GM19328 (cell line): ENCODE results near the gene PTBP1.
"Not testable (repeated sequence)": the region's sequence is repeated elsewhere in the genome, so short reads cannot be mapped to it uniquely, and the experiment has no call there.

Experiments
- ATAC-seq: cut with Tn5 transposase; IDR thresholded peaks from one replicate; pipeline ENCODE4 v1.9.1; 2021; ENCODE audit warnings: mild to moderate bottlenecking, moderate library complexity; ENCODE audit not compliant: unreplicated experiment

PTBP1 gene

DNA sequence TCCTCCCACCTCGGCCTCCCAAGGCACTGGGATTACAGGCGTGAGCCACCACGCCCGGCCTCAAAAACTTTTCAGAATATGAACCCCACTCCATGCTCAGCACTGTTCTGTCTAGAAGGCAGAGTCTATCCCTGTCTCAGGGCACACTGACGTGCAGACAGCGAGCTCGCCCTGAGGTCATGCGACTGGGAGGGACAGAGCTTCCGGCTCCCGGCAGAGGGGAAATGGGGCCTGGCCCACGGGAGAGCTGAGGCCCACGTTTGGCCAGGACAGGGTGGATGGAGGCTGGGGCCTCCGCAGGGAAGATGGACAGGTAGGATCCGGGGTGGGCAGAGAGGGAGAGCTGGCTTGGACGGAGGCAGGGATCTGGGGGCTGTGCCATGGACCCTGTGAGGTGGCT, 27.6 kb downstream of the PTBP1 start:
- no peak for ATAC-seq

DNA sequence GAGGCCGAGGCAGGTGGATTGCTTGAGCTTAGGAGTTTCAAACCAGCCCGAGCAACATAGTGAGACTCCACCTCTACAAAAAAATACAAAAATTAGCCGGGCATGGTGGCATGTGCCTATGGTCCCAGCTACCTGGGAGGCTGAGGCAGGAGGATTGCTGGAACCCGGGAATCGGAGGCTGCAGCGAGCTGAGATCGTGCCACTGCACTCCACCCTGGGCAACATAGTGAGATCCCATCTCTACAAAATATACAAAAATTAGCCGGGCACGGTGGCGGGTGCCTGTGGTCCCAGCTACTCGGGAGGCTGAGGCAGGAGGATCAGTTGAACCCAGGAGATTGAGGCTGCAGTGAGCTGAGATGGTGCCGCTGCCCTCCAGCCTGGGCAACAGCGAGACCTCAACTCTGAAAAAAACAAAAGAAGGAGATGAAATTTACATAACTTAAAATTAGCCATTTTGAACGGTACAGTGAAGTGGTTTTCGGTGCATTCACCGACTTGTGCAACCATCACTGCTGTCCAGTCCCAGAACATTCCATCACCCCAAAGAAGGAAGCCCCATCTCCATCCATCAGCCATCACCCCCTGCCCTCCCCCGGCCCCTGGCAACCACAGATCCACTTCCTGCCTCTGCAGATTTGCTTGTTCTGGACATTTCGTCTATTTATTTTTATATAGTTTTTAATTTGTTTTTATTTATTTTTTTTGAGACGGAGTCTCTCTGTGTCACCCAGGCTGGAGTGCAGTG, 28.8 kb downstream of the PTBP1 start:
- ATAC-seq: no peak

DNA sequence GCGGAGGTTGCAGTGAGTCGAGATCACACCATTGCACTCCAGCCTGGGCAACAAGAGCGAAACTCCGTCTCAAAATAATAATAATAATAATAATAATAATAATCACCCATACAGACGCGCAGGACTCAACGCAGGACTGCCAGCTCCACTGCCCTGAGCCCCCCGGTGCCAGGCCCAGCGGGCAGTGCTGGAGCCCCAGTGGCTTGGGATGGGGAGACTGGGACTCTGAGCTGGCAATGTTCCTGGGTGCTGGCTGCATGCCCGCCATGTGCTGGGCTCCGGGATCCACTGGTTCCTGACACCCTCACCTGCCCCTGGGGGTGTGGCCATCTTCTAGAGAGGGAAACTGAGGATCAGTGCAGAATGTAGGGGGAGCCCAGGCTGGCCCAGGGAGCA, 30.1 kb downstream of the PTBP1 start:
- no peak for ATAC-seq

DNA sequence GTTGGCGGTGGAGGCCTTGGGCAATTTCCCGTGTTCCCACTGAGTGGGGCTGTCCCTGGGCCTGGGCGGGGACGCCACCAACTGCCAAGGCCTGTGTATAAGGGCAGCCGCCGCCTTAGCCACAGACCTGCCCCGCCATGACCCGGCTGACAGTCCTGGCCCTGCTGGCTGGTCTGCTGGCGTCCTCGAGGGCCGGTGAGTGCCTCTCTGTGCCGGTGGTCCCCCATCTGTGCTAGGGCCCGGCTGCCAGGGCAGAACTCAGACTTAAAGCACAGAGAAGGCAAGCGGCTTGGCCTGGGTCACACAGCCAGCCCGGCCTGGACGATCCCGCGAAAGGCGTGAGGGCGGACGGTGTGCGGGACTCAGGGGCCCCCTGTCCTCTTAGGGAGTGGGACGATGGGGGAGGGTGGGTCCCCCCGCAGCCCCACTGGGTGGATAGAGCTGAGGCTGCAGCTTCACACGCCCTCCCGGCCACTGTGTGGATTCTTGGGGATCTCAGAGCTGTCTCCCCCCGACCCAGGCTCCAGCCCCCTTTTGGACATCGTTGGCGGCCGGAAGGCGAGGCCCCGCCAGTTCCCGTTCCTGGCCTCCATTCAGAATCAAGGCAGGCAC, 30.6 kb downstream of the PTBP1 start, which contains the start of gene AZU1:
Gene AZU1 (plus strand): TSS at position 128 of the 612 bp plus-strand sequence. CDS start 10 bp downstream, at position 138.
- ATAC-seq: no peak

DNA sequence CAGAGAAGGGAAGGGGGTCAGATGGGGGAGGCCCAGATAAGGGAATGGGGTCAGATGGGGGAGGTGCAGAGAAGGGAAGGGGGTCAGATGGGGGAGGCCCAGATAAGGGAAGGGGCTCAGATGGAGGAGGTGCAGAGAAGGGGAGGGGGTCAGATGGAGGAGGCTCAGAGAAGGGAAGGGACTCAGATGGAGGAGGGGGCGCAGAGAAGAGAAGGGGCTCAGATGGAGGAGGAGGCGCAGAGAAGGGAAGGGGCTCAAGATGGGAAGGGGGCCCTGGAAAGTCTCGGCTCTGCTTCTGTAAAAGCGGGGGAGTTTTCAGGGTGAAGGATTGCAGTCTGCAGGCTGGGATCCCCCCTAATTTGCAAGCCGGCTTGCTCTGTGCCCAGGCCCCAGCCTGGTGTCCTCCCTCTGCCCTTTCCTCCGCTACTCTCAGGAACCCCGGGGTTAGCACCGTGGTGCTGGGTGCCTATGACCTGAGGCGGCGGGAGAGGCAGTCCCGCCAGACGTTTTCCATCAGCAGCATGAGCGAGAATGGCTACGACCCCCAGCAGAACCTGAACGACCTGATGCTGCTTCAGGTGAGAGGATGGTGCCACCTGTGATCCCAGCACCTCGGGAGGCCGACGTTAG, 32.0 kb downstream of the PTBP1 start:
- ATAC-seq: no peak

DNA sequence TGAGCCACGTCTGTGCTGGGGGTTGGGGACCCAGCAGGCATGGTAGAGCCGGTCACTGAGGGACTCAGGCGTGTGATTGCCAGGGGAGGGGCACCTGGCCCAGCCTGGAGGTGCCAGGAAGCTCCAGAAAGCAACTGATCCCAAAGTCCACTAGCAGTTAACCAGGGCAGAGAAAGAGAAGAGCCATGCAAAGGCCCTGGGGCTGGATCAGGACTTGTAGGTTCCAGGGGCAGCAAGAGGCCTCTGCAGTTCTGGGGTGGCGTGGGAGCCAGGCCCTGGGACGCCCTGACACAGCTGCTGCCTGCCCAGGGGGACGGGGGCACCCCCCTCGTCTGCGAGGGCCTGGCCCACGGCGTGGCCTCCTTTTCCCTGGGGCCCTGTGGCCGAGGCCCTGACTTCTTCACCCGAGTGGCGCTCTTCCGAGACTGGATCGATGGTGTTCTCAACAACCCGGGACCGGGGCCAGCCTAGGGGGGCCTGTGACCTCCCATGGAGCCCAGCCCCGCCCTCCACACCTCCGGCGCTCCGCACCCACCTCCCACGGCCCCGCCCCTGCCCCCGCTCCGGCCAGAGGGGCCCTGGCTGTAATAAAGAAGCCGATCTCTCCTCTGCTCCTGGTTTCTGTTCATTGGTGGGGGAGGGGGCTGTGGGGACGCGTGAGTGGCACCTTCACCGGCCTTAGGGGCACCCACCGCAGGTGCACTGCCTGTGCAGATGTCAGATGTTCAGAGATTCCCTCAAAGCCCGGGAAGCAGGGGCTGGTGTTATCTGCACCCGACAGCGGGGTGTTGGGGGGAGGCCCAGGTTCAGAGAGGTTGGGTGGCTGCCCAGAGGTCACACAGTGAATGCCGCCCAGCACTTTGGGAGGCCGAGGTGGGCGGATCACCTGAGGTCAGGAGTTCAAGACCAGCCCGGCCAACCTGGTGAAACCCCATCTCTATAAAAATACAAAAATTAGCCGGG, 34.4 kb downstream of the PTBP1 start:
- ATAC-seq: no peak

DNA sequence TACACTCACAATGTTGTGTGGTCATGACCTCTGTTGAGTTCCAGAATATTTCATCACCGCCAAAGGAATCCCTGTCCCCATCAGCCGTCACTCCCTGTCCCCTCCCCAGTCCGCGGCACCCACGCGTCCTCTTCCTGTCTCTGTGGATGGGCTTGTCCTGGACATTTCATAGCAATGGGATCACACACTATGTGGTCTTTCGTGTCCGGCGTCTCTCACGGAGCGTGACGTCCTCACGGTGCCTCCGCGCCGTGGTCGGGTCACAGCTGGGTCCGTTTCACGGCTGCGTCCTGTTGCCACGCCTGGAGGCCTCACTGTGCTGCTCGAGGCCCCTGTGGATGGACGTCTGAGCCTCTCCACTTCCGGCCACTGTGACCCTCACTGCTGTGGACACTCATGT, 37.0 kb downstream of the PTBP1 start:
- ATAC-seq: no peak

DNA sequence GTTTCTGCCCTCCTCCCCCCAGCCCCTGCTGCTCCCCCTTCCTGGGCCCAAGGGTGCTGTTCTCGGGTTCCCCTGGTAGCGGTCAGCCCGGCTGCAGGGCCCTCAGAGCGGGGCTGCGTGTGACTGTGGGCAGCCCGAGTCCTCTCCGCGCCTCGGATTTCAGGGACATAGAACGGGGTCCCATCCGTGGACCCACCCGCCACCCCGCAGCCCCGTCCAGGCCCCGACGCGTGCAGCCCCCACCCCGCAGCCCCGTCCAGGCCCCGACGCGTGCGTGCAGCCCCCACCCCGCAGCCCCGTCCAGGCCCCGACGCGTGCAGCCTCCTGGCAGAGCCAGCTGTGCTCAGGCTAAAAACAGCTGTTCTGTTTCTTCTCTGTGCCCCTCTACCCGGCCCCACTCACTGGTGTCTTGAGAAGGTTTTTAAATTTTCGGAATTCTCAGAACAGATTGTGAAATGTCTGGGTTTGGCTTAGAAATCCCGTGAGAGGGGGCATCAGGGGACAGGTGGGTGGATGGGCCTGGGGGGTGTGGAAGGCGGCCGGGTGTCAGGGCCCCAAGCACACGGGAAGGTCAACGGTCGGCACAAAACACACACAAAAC, 38.1 kb downstream of the PTBP1 start:
- no peak for ATAC-seq

DNA sequence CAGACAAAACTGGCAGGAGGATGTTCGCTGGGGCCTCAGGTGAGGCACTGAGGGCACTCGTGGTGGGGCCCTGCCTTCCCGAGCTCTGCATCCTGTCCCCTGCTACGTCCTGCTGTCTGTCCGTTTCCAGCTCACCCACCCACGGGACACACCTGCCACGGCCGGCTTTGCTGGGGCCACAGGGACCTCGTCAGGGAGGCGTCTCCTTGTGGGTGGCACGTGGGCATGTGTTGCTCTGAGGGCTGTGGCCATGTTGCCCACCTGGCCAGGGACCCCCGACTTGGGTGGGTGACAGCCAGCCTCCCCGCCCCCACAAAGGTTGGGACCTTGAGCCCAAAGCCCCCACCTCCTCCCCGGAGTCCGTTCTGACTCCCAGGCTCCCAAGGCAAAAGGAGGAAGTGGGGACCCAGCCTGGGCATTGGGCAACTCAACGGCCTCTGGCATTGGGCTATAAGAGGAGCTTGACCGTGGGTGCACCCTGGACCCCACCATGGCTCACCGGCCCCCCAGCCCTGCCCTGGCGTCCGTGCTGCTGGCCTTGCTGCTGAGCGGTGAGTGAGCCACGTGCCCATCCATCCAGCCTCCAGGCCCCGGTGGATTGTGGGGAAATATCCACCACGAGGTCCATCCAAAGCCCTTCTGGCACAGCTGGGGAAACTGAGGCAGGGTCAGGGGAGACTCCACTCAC, 43.4 kb downstream of the PTBP1 start, which contains the start of gene PRTN3:
Gene PRTN3 (plus strand): TSS at position 481 of the 688 bp plus-strand sequence. CDS start 10 bp downstream, at position 491.
- no peak for ATAC-seq

DNA sequence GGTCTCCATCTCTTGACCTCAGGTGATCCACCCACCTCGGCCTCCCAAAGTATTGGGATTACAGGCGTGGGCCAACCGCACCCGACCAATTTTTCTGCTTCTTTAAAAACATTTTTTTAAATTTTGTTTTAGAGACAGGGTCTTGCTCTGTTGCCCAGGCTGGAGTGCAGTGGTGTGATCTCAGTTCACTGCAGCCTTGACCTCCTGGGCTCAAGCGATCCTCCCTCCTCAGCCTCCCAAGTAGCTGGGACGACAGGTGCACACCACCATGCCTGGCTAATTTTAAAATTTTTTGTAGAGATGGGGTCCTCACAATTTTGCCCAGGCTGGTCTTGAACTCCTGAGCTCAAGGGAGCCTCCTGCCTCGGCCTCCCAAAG, 45.5 kb downstream of the PTBP1 start:
- ATAC-seq: not testable (repeated sequence)

DNA sequence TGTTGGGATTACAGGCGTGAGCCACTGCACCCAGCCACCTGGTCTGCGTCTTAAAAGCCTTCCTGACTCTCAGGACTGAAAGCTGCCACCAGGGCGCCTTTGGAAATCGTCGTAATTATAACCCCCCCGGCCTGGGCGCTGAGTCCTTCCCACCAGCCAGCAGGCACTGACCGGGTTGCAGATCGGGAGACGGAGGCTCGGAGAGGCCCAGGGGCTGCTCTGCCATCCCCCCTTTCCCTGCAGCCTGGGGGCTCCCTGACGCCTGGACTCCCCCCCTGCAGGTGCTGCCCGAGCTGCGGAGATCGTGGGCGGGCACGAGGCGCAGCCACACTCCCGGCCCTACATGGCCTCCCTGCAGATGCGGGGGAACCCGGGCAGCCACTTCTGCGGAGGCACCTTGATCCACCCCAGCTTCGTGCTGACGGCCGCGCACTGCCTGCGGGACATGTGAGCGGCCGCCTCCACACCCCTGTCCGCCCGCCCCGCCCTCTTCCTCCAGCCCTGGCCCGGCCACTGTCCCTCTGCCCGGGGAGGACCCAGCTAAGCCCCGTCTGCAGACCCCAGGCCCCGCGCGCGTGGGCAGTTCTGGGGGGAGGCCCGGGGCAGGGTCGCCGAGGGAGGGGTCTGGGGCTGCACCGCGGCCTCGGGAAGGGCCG, 46.1 kb downstream of the PTBP1 start:
- ATAC-seq: no peak

DNA sequence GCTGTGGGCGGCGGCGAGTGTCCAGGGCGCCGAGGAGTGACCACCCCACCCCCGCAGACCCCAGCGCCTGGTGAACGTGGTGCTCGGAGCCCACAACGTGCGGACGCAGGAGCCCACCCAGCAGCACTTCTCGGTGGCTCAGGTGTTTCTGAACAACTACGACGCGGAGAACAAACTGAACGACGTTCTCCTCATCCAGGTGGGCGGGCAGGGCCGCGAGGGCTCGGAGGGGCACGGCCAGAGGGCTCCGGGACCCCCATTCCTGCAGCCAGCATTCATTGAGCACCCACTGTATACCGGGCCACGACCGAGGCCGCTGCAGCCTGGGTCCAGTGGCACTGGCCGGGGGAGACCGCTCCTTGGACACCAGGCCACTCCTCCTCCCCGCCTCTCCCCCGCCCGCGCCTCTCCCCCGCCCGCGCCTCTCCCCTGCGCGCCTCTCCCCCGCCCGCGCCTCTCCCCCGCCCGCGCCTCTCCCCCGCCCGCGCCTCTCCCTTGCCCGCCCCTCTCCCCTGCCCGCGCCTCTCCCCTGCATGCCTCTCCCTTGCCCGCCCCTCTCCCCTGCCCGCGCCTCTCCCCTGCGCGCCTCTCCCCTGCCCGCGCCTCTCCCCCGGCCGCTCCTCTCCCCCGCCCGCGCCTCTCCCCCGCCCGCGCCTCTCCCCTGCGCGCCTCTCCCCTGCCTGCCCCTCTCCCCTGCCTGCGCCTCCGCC, 46.7 kb downstream of the PTBP1 start:
- no peak for ATAC-seq

DNA sequence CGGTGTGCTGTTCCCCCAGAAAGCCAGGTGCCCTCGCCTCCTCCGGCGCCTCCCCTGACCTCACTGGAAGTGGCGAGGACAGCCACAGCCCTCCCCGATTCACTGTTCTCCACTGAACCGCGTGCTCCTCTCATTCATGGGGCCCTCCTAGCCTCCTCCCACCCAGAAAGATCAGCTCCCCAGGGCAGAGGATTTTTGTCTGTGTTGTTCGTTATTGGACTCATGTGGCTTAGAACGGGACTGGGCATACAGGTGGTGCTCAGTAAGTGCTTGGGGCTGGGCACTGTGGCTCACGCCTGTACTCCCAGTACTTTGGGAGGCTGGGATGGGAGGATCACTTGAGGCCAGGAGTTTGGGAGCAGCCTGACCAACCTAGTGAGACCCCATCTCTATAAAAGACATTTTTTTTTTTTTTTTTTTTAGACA, 47.3 kb downstream of the PTBP1 start:
- ATAC-seq: no peak

DNA sequence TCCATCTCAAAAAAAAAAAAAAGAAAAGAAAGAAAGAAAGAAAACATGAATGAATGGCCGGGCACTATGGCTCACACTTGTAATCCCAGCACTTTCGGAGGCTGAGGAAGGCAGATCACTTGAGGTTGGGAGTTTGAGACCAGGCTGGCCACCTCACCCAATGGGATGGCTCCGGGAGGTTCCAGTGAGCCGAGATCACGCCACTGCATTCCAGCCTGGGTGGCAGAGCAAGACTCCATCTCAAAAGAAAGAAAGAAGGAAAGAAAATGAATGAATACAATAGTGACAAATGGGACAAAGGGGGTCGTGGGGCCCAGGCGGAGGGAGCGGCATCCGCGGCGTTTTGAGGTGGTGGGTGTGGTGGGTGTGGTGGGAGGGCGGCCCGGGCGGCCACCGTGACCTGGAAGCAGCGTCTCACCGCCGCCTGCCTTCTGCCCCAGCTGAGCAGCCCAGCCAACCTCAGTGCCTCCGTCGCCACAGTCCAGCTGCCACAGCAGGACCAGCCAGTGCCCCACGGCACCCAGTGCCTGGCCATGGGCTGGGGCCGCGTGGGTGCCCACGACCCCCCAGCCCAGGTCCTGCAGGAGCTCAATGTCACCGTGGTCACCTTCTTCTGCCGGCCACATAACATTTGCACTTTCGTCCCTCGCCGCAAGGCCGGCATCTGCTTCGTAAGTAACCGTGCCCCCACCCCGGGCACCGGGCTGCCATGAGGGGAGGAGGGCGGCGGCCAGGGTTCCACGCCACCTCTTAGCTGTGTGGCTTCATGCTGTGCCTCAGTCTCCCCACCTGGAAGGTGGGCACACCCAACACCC, 48.7 kb downstream of the PTBP1 start:
- no peak for ATAC-seq

DNA sequence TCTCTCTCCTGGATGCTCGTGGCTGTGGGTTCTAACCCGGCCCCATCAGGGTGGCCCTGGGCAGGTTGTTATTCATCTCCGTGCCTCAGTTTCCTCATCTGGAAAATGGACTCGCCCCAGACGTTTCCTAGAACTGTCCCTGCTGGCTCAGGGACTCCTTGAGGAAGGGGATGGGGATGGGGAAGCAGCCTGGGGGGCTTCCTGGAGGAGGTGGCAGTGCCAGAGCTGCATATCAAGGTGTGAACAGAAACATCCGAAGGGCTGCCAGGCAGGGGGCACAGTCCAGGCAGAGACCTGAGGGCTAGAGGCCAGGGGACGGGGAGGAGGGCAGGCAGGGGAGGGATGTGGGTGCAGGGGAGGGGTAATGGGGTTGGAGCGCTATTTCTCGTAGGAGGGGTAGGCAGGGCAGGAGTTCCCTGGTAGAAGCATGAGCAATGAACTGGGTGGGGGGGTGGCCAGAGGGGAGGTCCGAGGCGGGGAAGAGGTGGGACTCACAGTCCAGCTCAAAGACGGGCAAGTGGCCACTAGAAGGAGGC, 51.2 kb downstream of the PTBP1 start:
- ATAC-seq: no peak

DNA sequence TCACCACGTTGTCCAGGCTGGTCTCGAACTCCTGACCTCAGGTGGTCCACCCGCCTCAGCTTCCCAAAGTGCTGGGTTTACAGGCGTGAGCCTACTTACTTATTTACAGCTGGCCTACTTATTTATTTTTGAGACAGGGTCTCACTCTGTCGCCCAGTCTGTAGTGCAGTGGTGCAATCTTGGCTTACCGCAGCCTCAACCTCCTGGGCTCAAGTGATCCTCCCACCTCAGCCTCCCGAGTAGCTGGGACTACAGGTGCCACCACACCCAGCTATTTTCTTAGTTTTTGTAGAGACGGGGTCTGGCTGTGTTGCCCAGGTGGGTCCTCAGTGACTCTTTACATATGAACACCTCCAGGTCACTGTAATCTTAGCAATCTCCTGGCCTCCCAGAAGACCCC, 51.9 kb downstream of the PTBP1 start:
- ATAC-seq: not testable (repeated sequence)

DNA sequence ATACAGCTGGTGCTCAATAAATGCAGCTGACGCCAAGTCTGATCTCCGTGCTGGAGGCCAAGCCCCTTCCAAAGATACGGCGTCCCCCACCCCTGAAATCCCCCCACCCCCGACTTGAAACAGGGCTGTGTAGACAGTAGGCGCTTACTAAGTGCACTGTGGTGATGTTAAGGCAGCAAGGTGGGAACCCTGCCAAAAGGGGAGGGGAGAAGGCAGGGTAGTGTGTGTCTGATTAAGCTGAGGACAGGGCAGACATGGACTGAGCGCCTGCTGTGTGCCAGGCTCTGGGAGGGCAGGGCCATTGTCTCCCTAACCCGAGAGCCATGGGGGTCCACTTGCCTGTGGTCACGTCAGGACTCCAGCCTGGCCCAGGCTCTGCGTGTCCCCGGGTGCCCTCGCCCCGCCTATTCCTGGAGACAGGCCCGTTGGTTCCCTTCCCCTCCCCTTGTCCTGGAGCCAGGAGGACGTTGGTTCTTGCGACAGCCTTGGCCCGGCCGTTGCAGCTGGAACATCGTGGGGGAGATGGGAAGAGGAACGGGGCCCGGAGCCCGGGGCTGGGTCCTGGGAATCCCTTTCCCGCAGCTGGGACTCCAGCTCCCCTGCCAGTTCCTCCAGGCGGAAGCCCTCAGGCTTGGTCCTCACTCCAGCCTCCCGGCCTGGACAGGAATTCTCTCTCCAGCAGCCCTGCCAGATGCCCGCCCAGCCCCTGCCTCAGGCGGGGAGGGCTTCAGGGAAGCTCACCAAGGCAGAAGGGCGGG, 53.1 kb downstream of the PTBP1 start:
- no peak for ATAC-seq
